Measurements from ENCODE around the gene NNT.
A peak's percentile ranks its signal among the peaks of the same experiment; 100 is the strongest.
"Not testable (repeated sequence)": the region's sequence is repeated elsewhere in the genome, so short reads cannot be mapped to it uniquely, and the experiment has no call there.

NNT gene
- 96.3 to 101 reads per million in 2 donors for total RNA-seq

GRCh38 chr5:43602461-43603343 lies at the start of gene NNT:
Gene NNT (plus strand): TSS chr5:43603180. CDS start chr5:43609196, 6,016 bp downstream.
- peak; percentile 76 for DNase-seq

DNA sequence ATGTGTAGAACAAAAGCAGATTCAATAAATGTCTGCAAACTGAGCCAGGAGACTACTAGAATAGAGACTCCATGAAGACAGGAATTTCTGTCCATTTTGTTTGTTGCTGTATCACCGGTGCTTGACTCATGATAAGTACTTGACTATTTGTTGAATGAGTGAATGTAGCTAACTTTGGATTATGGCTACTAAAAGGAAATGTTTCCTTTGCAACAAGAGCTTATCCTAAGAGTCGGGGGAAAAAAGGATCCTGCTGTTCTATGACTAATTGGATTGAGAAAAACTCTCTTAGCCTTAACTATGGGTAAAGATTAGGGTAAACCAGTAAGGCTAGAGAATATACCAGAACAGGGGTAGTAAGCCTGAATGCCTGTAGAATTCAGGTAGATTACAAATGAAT lies 49.6 kb upstream of the NNT start:
- no peak for DNase-seq

GRCh38 chr5:43554497-43554896 lies 48.5 kb upstream of the NNT start:
- no peak for DNase-seq

DNA sequence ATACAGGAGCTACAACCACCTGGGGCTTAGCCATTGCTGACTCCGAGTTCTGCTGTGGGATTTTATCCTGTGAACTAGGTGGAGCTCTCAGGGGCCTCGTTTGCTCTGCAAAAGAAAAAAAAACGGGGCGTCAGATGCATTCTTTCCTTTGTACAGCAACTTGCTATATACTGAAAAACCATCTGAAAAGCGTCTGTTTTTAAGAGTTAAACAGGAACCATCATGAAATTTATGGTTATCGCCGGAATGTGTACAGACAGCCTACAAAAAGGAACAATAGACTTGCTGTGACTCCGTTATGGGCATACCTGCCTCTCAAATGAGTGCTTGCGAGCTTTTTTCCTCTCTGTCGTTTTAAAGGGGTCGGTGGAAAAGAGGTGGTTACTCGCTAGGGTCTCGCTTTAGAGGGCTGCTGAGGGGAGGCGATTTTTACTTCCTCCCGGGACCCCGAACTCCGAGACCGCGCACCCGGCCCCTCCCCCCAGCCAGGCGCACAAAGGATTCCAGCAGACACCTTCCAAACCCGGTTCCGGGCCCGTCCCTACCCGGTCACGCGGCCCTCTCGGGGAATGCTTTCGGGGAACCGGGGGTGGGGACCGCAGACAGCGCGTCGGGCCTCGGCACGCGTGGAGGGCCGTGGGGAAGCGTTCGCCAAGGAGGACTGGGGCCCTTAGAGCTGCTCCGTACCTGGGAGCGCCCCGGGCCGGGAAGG lies 46.9 kb upstream of the NNT start:
- DNase-seq = peak; percentile 50

- DNase-seq = not testable (repeated sequence)
Measured at GRCh38 chr5:43556607-43556856, 46.4 kb upstream of the NNT start.

GRCh38 chr5:43556857-43557542 lies 46.0 kb upstream of the NNT start, which contains the start of gene PAIP1:
Gene PAIP1 (minus strand): TSS chr5:43557077. CDS start chr5:43556846, 231 bp downstream.
- peak; percentile 73 for DNase-seq

DNA sequence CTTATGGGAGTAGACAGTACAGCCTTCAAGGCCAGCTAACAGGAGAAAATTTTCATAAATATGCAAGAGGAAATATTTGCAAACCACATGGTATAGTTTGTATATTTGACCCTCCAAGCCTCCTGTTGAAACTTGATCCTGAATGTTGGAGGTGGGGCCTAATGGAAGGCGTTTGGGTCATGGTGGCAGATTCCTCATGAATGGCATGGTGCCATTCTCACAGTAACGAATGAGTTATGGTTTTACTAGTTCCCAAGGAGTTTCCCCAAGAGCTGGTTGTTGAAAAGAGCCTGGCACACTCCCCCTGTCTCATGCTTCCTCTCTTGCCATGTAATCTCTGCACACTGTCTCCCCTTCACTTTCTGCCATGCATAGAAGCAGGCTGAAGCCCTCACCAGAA lies 42.9 kb upstream of the NNT start:
- DNase-seq = no peak

GRCh38 chr5:43561356-43561755 lies 41.6 kb upstream of the NNT start:
- no peak for DNase-seq

- no peak for DNase-seq
Measured at GRCh38 chr5:43563321-43563720, 39.7 kb upstream of the NNT start.

GRCh38 chr5:43564289-43564850 lies 38.6 kb upstream of the NNT start:
- DNase-seq = no peak

- DNase-seq = no peak
Measured at GRCh38 chr5:43565043-43565442, 37.9 kb upstream of the NNT start.

- DNase-seq = no peak
Measured at GRCh38 chr5:43567967-43568366, 35.0 kb upstream of the NNT start.

GRCh38 chr5:43569236-43569746 lies 33.7 kb upstream of the NNT start:
- DNase-seq = no peak

- no peak for DNase-seq
Measured at GRCh38 chr5:43570450-43571158, 32.4 kb upstream of the NNT start.

- no peak for DNase-seq
Measured at GRCh38 chr5:43571237-43571636, 31.7 kb upstream of the NNT start.

DNA sequence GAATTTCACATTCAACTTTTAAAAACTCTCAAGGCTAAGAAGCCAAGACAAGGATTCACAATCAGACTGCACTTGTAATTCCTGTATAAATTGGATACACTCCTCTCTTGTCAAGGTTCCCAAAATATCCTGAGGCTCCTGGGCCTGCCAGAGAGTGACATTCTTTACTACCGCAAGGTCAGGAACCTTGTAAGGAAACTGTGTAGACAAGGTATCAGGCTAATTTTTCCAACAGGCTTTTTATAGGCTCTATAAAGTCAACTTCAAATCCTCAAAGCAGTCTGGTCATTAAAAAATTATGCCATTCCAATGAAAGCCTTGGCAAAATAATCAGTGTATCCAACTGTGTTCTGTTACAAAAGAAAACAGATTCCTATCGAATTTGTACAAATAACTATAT lies 30.6 kb upstream of the NNT start:
- DNase-seq = no peak

GRCh38 chr5:43573058-43573457 lies 29.9 kb upstream of the NNT start:
- DNase-seq = no peak

- not testable (repeated sequence) for DNase-seq
Measured at GRCh38 chr5:43580402-43581210, 22.4 kb upstream of the NNT start.

GRCh38 chr5:43581398-43581797 lies 21.6 kb upstream of the NNT start:
- no peak for DNase-seq

DNA sequence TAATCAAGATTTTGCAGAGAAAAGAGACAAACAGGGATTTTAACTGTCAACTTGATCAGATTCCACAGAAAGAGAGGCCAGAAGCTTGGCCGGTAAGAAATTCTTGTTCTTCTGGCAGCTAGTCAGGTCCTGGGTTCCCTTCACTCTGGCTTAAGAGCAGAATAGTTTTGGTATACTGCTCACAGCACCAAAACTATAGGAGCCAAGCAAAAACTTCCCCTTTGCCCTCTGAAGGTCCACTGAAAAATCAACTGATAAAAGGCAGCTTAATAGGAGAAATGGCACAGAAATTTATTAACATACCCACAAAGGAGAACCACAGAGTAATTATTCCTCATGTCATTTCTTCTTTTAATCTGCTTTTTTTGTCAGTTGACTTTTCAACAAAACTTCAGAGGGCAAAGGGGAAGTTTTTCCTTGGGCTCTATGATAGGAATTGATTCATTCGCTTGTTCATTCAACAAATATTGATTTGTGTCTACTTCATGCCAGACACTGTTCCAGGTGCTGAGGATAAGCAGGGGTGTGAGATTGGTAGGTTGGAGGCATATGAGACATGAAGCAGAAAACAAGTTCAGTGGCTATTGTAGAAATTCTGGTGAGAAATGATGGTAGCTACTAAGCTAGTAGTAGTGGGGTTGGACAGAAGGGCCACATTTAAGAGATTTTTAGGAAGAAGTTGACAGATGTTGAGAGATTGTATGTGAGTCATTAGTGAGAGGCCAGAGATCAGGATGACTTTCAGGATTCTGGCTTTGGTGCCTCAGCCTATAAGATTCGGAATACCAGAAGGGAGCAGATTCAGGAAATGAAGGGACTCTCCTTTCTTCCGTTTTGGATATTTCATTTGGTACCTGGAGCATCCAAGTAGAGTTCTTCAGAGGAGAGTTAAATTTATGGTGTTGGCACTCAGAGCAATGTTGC lies 20.6 kb upstream of the NNT start:
- DNase-seq = no peak

Measured in activated gamma-delta T cell (primary cell).